Right lobe of liver (tissue), 4 donors: ENCODE measurements around the gene PTPN4.

Experiments
- POLR2A ChIP-seq: fragments of 450-650 bp; IDR thresholded peaks from one replicate; pipeline ENCODE4 v1.6.1; 2017; ENCODE audit warnings: antibody characterized with exemption, mild to moderate bottlenecking
- TF ChIP-seq, protein P1 (sequence below), 4 donors: fragments of 200-600 bp in 3 of 4; fragments of 450-650 bp in 1 of 4; IDR thresholded peaks; one replicate each; pipeline versions ENCODE4 v1.5.1 to v1.8.0; 2016 to 2022; ENCODE audit warnings: antibody characterized with exemption in 4 of 4, mild to moderate bottlenecking in 2 of 4
- donor health status: DM: no; HTN: no; CAD: no.
- donor health status: DM: no; HTN: no; CAD: no.
- donor health status: DM: no; HTN: yes; CAD: no.

DNA sequence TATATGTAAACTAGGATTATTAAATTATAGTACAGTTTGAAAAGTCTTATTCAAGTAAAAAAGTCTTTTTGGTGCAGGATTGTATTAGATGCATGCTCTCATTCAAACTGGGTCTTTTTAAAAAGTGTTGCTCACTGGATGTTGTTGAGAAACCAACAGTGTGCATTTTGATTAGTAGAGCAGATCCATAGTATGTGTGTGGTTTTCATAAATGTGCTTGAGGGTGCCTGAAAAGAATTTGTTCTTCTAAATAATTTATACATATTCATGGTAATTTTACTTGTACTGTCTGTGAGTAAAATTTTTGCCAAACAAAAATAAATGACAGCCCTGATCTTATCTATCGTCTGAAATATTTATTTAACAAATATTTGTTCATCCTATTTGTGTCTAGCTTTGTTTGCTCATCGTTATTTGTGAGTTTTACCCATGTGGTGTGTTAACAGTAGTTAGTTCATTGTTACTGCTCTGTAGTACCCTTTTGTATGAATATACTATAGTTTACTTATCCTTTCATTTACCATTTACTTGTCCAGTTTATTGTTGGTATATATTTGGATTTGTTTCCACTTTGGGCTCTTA, 50.4 kb downstream of the PTPN4 start:
- TF ChIP-seq, protein P1, sequence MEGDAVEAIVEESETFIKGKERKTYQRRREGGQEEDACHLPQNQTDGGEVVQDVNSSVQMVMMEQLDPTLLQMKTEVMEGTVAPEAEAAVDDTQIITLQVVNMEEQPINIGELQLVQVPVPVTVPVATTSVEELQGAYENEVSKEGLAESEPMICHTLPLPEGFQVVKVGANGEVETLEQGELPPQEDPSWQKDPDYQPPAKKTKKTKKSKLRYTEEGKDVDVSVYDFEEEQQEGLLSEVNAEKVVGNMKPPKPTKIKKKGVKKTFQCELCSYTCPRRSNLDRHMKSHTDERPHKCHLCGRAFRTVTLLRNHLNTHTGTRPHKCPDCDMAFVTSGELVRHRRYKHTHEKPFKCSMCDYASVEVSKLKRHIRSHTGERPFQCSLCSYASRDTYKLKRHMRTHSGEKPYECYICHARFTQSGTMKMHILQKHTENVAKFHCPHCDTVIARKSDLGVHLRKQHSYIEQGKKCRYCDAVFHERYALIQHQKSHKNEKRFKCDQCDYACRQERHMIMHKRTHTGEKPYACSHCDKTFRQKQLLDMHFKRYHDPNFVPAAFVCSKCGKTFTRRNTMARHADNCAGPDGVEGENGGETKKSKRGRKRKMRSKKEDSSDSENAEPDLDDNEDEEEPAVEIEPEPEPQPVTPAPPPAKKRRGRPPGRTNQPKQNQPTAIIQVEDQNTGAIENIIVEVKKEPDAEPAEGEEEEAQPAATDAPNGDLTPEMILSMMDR (IDR thresholded peaks at IDR 0.05) = no peak
- no peak for TF ChIP-seq POLR2A
